Cardiac muscle cell (in vitro differentiated cells and primary cell): ENCODE results near the gene ZNF778. TPM values are rescaled to one million over a fixed set of nuclear protein-coding genes. Genes with fewer than 3 reads are reported as not detected.
A peak's percentile ranks its signal among the peaks of the same experiment; 100 is the strongest.
"Not testable (repeated sequence)": the region's sequence is repeated elsewhere in the genome, so short reads cannot be mapped to it uniquely, and the experiment has no call there.

Experiments
- DNase-seq, 2 donors: peaks; one replicate each; pipeline versions ENCODE4 v3.0.0 to v3.0.0-alpha.2; 2010 to 2017; ENCODE audit warnings: low read depth in 1 of 2, low spot score in 1 of 2
- H3K27ac ChIP-seq: fragments of 200-600 bp; sonication (generic); 2 replicates; pipeline ENCODE4 v1.5.1; 2016
- H3K27me3 ChIP-seq: fragments of 200-600 bp; sonication (generic); 2 replicates; pipeline ENCODE4 v1.6.0; 2016; ENCODE audit warnings: control low read depth
- H3K36me3 ChIP-seq: fragments of 200-600 bp; sonication (generic); 2 replicates; pipeline ENCODE4 v1.5.1; 2016; ENCODE audit warnings: control low read depth
- H3K4me1 ChIP-seq: fragments of 200-600 bp; sonication (generic); 2 replicates; pipeline ENCODE4 v1.8.1; 2017; ENCODE audit warnings: low read depth, mild to moderate bottlenecking, mixed run types
- H3K4me3 ChIP-seq: fragments of 200-600 bp; sonication (generic); 2 replicates; pipeline ENCODE4 v1.5.1; 2016; ENCODE audit warnings: mild to moderate bottlenecking
- H3K9me3 ChIP-seq: fragments of 200-600 bp; sonication (generic); 2 replicates; pipeline ENCODE4 v1.5.1; 2017; ENCODE audit warnings: low read depth, mild to moderate bottlenecking, control low read depth
- polyA plus RNA-seq: library from polyadenylated mRNA; unstranded; fragments of >200 nt; fragmentation: Nextera tagmentation; extraction: Ambion mirVana; gene quantifications from 2 replicates; pipeline ENCODE4 v1.2.1, GENCODE V29; 2016
- total RNA-seq: library from RNA; depleted of rRNA; stranded (reverse); fragments of >200 nt; gene quantifications from 2 replicates; pipeline ENCODE4 v1.2.3, GENCODE V29; 2016
- TF ChIP-seq, protein P1 (sequence below): IDR thresholded peaks from 2 replicates; pipeline ENCODE4 v1.5.1; 2012; ENCODE audit warnings: low read depth, mild to moderate bottlenecking, low read length

Gene ZNF778
- total and polyA plus RNA-seq, 2 experiments from 2014 or later: 4.1 to 25.8 TPM

DNA sequence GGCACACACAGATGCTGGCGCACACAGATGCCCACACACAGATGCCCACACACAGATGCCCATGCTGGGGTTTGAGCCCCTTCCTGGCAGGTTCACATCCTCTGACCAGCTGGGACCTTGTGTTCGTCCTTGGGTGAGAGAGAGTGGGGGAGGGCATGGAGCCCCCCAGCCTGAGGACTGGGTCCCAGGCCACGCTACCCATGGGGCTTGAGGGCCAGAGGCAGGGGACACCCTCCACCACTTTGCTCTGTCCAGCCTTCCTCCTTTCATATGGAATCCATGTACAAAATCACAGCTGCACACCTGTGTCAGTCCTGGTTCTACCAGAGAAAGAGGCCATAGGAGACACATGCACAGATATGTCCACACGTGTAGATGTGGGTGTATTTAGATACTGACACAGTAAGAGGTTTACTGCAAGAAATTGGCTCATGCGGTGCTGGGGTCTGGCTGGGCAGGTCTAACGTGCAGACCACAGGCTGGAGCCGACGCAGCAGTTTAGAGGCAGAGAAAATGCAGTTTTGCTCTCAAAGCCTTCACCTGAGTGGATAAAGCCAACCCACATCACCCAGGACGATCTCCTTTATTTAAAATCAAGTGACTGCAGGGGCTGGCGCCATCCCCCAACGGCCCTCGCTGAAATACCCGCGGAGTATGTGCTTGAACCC lies 28.0 kb upstream of the ZNF778 start:
- no peak overlapping the region for H3K4me3 ChIP-seq
- no peaks in the 10 kb centered on the region for H3K9me3 ChIP-seq
- no peaks in the 10 kb centered on the region for H3K4me1 ChIP-seq
- no peak for DNase-seq
- H3K27ac ChIP-seq: no peak overlapping the region
- TF ChIP-seq, protein P1, sequence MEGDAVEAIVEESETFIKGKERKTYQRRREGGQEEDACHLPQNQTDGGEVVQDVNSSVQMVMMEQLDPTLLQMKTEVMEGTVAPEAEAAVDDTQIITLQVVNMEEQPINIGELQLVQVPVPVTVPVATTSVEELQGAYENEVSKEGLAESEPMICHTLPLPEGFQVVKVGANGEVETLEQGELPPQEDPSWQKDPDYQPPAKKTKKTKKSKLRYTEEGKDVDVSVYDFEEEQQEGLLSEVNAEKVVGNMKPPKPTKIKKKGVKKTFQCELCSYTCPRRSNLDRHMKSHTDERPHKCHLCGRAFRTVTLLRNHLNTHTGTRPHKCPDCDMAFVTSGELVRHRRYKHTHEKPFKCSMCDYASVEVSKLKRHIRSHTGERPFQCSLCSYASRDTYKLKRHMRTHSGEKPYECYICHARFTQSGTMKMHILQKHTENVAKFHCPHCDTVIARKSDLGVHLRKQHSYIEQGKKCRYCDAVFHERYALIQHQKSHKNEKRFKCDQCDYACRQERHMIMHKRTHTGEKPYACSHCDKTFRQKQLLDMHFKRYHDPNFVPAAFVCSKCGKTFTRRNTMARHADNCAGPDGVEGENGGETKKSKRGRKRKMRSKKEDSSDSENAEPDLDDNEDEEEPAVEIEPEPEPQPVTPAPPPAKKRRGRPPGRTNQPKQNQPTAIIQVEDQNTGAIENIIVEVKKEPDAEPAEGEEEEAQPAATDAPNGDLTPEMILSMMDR: no peak
- peaks cover 28% of the 10 kb centered on the region for H3K27me3 ChIP-seq
- H3K36me3 ChIP-seq: no peaks in the 10 kb centered on the region

DNA sequence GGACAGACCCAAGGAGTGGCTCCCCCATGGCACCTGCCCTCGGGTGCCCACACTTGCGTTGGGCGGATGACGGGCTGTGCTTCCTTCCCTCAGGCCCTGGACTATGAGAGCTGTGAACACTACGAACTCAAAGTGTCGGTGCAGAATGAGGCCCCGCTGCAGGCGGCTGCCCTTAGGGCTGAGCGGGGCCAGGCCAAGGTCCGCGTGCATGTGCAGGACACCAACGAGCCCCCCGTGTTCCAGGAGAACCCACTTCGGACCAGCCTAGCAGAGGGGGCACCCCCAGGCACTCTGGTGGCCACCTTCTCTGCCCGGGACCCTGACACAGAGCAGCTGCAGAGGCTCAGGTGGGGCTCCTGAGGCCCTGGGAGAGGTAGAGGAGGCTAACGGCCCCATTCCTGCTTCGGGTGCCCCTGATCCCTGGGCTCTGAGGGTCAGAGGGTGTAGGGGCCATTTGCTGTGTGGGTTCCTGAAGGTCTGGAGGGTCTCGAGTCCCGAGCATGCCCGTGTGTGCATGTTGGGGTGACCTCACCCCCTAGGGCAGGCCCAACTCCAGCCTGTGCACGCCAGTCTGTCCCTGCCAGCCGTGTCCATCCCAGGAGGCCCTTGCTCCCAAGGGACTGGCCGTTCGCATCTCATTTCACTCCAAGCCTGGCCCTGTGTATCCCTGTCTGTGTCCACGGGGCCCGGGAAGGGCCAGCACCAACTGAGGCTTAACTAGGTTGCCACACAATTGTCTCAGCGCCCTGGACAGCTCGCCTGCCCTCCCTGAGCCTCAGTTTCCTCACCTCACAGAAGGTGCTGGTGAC lies 27.1 kb upstream of the ZNF778 start:
- DNase-seq: no peak
- H3K4me1 ChIP-seq: no peaks in the 10 kb centered on the region
- TF ChIP-seq, protein P1: no peak
- H3K27ac ChIP-seq: no peak overlapping the region
- no peaks in the 10 kb centered on the region for H3K36me3 ChIP-seq
- H3K27me3 ChIP-seq: peaks cover 28% of the 10 kb centered on the region
- no peaks in the 10 kb centered on the region for H3K9me3 ChIP-seq
- H3K4me3 ChIP-seq: no peak overlapping the region

DNA sequence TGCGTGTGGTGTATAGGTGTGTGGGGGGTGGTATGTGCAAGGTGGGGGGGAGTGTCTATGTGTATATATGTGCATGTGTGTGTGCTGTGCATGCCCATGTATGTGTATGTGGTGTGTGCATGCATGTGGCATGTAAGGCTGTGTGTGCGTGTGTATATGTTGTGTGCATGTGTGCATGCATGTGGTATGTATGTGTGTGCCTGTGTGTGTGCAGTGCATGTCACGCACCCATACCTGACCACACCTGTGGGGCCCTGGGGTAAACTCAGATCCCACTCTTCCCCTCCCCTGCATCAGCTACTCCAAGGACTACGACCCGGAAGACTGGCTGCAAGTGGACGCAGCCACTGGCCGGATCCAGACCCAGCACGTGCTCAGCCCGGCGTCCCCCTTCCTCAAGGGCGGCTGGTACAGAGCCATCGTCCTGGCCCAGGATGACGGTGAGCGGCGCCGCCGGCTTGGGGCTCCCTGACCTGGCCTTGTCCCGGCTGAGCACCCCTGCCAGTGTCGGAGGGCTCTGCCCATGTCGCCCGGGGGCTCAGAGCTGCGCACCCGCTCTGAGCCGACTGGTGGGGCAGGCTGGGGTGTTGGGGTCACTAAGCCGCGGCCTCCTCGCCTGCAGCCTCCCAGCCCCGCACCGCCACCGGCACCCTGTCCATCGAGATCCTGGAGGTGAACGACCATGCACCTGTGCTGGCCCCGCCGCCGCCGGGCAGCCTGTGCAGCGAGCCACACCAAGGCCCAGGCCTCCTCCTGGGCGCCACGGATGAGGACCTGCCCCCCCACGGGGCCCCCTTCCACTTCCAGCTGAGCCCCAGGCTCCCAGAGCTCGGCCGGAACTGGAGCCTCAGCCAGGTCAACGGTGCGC lies 26.2 kb upstream of the ZNF778 start:
- Histone ChIP-seq H3K9me3 (no peaks in the 10 kb centered on the region), H3K36me3 (no peaks in the 10 kb centered on the region), H3K4me3 (peak overlapping the region; percentile 43), H3K27me3 (peaks cover 28% of the 10 kb centered on the region), H3K27ac (no peak overlapping the region), H3K4me1 (no peaks in the 10 kb centered on the region)
- no peak for DNase-seq
- TF ChIP-seq, protein P1: no peak

DNA sequence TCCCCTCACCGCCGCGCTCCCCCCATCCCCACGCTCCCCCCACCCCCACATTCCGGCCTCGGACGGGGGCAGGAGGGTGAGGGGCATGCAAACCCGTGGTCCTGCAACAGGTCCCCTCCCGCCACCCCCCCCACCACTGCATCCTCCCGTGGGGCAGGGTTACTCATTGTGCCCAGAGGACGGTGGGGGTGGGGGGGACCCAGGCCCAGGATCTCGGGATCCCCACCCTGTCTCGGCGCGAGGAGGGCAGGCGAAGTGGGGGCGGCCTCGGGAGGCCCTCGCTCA lies 25.7 kb upstream of the ZNF778 start:
- peaks cover 28% of the 10 kb centered on the region for H3K27me3 ChIP-seq
- TF ChIP-seq, protein P1: no peak
- no peaks in the 10 kb centered on the region for H3K9me3 ChIP-seq
- no peak for DNase-seq
- H3K4me1 ChIP-seq: no peaks in the 10 kb centered on the region
- H3K4me3 ChIP-seq: peak overlapping the region; percentile 43
- no peak overlapping the region for H3K27ac ChIP-seq
- no peaks in the 10 kb centered on the region for H3K36me3 ChIP-seq

DNA sequence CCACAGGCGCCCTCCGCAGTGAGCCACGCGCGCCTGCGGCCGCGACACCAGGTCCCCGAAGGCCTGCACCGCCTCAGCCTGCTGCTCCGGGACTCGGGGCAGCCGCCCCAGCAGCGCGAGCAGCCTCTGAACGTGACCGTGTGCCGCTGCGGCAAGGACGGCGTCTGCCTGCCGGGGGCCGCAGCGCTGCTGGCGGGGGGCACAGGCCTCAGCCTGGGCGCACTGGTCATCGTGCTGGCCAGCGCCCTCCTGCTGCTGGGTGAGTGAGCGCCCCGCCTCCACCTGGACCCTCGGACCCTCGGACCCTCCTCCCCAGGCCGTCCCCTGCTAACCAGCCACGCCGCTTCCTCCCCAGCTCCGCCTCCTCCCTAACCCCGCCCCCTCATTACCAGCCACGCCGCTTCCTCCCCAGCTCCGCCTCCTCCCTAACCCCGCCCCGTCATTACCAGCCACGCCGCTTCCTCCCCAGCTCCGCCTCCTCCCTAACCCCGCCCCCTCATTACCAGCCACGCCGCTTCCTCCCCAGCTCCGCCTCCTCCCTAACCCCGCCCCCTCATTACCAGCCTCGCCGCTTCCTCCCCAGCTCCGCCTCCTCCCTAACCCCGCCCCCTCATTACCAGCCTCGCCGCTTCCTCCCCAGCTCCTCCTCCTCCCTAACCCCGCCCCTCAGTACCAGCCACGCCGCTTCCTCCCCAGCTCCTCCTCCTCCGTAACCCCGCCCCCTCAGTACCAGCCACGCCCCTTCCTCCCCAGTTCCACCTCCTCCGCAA lies 25.1 kb upstream of the ZNF778 start:
- H3K27ac ChIP-seq, H3K9me3 ChIP-seq, H3K36me3 ChIP-seq, H3K4me1 ChIP-seq: not testable (repeated sequence)
- Histone ChIP-seq H3K27me3 (peaks cover 28% of the 10 kb centered on the region), H3K4me3 (peak overlapping the region; percentile 43)
- DNase-seq: peak; percentile 86 to 98
